ENCODE measurements around the gene POLR3E.

GRCh38 chr16:22353191-22353919 is 56.1 kb downstream of the POLR3E start:
- TF ChIP-seq, protein P1, sequence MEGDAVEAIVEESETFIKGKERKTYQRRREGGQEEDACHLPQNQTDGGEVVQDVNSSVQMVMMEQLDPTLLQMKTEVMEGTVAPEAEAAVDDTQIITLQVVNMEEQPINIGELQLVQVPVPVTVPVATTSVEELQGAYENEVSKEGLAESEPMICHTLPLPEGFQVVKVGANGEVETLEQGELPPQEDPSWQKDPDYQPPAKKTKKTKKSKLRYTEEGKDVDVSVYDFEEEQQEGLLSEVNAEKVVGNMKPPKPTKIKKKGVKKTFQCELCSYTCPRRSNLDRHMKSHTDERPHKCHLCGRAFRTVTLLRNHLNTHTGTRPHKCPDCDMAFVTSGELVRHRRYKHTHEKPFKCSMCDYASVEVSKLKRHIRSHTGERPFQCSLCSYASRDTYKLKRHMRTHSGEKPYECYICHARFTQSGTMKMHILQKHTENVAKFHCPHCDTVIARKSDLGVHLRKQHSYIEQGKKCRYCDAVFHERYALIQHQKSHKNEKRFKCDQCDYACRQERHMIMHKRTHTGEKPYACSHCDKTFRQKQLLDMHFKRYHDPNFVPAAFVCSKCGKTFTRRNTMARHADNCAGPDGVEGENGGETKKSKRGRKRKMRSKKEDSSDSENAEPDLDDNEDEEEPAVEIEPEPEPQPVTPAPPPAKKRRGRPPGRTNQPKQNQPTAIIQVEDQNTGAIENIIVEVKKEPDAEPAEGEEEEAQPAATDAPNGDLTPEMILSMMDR (conservative IDR thresholded peaks at IDR 0.05; ENCODE audit: low read depth, low read length) = no peak
- TF ChIP-seq EZH2 (IDR thresholded peaks at IDR 0.05; ENCODE audit: borderline replicate concordance, low read depth, low read length, poor library complexity, severe bottlenecking) = no peak

Measured in A673 (cell line).